ENCODE measurements around the gene EPN2. TPM values are rescaled to one million over a fixed set of nuclear protein-coding genes. Genes with fewer than 3 reads are reported as not detected.

EPN2 gene
- total RNA-seq, 2 donors from 2014 or later, result 8.4 to 13.4 TPM

DNA sequence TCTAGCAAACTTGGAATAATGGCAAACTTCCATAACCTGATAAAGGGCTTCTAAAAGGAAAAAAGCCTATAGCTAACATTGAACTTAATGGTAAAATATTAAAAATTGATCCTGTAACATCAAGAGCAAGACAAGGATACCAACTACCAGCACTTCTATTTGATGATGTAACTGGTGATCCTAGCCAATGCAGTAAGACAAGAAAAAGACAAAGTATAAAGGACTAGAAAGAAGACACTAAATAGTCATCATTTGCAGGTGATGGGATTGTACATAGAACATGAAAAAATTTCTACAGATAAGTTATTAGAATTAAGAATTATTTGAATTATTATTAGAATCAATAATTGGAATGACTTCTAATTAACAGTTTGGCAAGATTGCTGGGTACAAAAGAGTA is 88.4 kb downstream of the EPN2 start:
- no peaks in the 10 kb centered on the region for H3K4me1 Mint-ChIP-seq
- H3K4me3 Mint-ChIP-seq, result no peak overlapping the region
- H3K9me3 Mint-ChIP-seq, result no peaks in the 10 kb centered on the region
- H3K27ac Mint-ChIP-seq, result no peak overlapping the region
- peaks cover 5% of the 10 kb centered on the region for H3K27me3 Mint-ChIP-seq
- ATAC-seq (replicated peaks), result no peak
- no peaks in the 10 kb centered on the region for H3K36me3 Mint-ChIP-seq (ENCODE audit: low read depth)

DNA sequence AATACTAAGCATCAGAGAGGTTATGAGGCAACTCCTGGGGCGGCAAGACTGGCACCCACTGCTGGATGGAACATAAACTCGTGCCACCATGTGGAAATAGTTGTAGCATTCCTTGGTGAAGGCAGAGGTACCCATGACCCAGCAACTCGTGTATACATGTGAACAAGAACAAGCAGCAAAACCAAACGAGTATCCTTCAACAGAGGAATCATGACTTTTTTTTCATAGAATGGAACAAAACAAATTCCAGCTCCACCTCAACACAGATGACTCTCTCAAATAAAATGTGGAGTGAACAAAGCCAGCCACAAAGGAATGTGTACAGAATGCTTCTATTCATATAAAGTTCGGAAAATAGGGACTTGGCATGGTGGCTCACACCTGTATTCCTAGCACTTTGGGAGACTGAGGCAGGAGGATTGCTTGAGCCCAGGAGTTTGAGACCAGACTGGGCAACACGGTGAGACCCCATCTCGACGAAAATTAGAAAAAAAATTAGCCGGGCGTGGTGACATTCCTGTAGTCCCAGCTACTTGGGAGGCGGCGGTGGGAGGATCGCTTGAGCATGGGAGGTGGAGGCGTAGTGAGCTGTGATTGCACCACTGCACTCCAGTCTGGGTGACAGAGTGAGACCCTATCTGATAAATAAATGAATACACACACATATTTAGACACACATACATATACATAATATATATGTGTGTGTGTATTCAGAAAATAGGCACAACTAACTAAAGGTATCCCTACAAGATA is 90.0 kb downstream of the EPN2 start:
- H3K4me3 Mint-ChIP-seq, result no peak overlapping the region
- H3K4me1 Mint-ChIP-seq, result no peaks in the 10 kb centered on the region
- no peak overlapping the region for H3K27ac Mint-ChIP-seq
- ATAC-seq (replicated peaks), result no peak
- H3K9me3 Mint-ChIP-seq, result no peaks in the 10 kb centered on the region
- H3K36me3 Mint-ChIP-seq (ENCODE audit: low read depth), result no peaks in the 10 kb centered on the region
- peaks cover 5% of the 10 kb centered on the region for H3K27me3 Mint-ChIP-seq

DNA sequence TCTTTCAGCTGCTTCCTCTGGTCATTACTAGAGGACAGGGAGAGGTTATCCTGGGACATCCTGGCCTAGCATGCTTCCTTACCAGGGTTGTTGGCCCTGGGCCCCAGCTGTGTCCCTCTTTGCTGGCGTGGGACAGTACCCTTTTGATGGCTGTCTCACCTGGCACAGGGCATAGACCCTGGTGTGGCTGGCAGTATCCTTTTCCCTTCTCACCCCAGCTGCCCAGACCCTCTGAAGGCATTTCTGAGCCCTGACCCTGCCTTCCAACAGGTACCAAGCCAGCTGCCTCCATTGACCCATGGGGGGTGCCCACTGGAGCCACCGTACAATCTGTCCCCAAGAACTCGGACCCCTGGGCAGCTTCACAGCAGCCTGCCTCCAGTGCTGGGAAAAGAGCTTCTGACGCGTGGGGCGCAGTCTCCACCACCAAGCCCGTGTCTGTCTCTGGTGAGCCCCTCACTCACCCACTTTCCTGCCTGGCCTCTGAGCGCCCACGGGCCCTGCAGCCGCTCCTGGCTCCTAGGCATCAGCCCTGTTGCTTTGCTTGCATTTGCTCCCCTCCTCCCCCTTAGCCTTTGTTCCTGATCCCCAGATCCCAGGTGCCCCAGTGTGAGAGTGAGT is 91.4 kb downstream of the EPN2 start:
- H3K36me3 Mint-ChIP-seq (ENCODE audit: low read depth), result no peaks in the 10 kb centered on the region
- peaks cover 4% of the 10 kb centered on the region for H3K27me3 Mint-ChIP-seq
- no peak overlapping the region for H3K27ac Mint-ChIP-seq
- ATAC-seq (replicated peaks), result no peak
- no peaks in the 10 kb centered on the region for H3K9me3 Mint-ChIP-seq
- H3K4me3 Mint-ChIP-seq, result no peak overlapping the region
- peaks cover 5% of the 10 kb centered on the region for H3K4me1 Mint-ChIP-seq

- Mint-ChIP-seq H3K27me3 (peaks cover 4% of the 10 kb centered on the region), H3K27ac (no peak overlapping the region), H3K4me1 (peaks cover 5% of the 10 kb centered on the region), H3K9me3 (no peaks in the 10 kb centered on the region), H3K4me3 (no peak overlapping the region), H3K36me3 (ENCODE audit: low read depth) (no peaks in the 10 kb centered on the region)
- no peak for ATAC-seq (replicated peaks)
These were observed 92.0 kb downstream of the EPN2 start for GRCh38 chr17:19329136-19329535.

GRCh38 chr17:19329839-19330238 is 92.7 kb downstream of the EPN2 start:
- Mint-ChIP-seq H3K36me3 (ENCODE audit: low read depth) (no peaks in the 10 kb centered on the region), H3K4me1 (peaks cover 5% of the 10 kb centered on the region), H3K27ac (no peak overlapping the region), H3K9me3 (no peaks in the 10 kb centered on the region), H3K27me3 (peaks cover 4% of the 10 kb centered on the region), H3K4me3 (no peak overlapping the region)
- no peak for ATAC-seq (replicated peaks)

DNA sequence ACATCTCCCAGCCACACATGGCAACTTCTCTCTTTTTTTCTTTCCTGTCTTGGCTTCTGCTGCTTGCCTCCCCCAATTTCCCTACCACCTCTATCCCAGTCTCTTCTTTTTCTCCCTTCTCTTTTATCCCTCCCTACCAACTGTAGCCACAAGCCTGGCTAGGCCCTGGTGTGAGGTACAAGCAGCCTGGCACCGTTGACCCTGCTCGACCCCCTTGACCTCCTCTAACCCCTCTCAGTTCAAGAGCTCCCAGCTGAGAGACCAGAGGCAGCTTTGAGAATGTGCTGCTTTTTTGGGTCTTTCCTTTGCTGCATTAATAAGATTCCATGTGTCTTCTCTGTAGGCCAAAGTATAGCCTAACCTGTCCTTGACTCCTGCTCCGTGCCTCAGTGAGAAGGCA is 93.1 kb downstream of the EPN2 start:
- Mint-ChIP-seq H3K27ac (no peak overlapping the region), H3K36me3 (ENCODE audit: low read depth) (no peaks in the 10 kb centered on the region), H3K9me3 (no peaks in the 10 kb centered on the region), H3K4me1 (peaks cover 5% of the 10 kb centered on the region), H3K27me3 (peaks cover 4% of the 10 kb centered on the region), H3K4me3 (no peak overlapping the region)
- ATAC-seq (replicated peaks), result no peak

DNA sequence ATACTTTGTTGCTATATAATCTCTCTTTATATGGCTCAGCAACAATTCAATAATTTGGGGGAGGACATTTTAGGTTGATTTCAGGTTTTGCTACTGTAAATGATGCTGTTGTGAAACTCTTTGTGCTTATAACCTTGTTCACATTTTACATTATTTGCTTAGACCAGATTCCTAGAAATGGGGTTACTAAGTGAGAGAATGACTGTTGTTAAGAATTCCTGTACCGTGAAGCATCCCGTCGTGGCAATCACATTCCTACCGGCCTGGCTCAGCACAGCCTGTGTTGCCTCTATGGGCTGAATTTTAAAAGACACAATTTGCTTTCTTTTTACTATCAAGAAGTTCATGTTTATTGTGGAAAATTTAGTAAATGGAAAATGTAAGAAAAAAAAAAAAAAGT is 94.0 kb downstream of the EPN2 start:
- ATAC-seq (replicated peaks), result no peak
- Mint-ChIP-seq H3K4me1 (peaks cover 5% of the 10 kb centered on the region), H3K9me3 (no peaks in the 10 kb centered on the region), H3K4me3 (no peak overlapping the region), H3K27ac (no peak overlapping the region), H3K27me3 (peaks cover 4% of the 10 kb centered on the region), H3K36me3 (ENCODE audit: low read depth) (no peaks in the 10 kb centered on the region)

- H3K4me1 Mint-ChIP-seq, result peaks cover 5% of the 10 kb centered on the region
- H3K27me3 Mint-ChIP-seq, result peaks cover 4% of the 10 kb centered on the region
- no peaks in the 10 kb centered on the region for H3K36me3 Mint-ChIP-seq (ENCODE audit: low read depth)
- no peak for ATAC-seq (replicated peaks)
- no peaks in the 10 kb centered on the region for H3K9me3 Mint-ChIP-seq
- H3K27ac Mint-ChIP-seq, result no peak overlapping the region
- no peak overlapping the region for H3K4me3 Mint-ChIP-seq
These were observed 94.5 kb downstream of the EPN2 start for GRCh38 chr17:19331543-19332245.

DNA sequence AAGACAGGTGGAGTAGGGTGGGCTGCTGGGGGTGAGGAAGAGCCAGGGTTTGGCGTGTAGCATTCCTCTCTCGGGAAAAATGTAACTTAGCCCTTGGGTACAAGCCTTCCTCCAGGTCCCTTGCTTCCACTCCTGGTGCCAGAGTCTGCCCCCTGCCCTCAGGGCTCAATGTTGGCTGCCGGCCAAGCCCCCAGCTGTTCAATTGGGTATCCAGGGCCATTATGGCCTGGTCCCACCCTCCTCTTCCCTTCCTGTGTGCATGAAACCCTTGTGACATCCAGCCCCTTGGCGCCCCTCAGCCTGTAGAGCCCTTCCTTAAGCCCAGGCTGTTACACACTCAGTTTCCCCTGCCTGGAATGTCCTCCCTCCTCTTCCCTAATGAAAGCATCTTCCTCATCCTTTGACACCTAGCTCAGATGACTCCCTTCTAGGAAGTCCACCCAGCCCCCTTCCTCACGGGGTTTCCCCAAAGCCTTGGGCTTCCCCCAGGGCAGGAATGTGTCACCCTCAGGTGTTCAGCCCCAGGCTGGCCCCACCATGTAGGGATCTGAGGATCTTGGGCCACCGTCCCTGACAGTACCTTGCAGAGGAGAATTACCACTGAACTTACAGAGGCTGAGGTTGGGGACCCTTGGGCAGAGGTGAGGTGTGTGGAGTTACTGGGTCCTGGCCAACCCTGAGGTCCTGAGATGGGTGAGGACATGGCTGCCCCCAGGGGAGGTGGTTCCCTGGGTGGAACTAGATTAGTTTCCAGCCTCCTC is 95.4 kb downstream of the EPN2 start:
- Mint-ChIP-seq H3K36me3 (ENCODE audit: low read depth) (no peaks in the 10 kb centered on the region), H3K9me3 (no peaks in the 10 kb centered on the region), H3K27ac (no peak overlapping the region), H3K4me1 (peaks cover 5% of the 10 kb centered on the region), H3K4me3 (no peak overlapping the region), H3K27me3 (peaks cover 7% of the 10 kb centered on the region)
- peak; percentile 51 for ATAC-seq (replicated peaks)

GRCh38 chr17:19333132-19333440 is 95.9 kb downstream of the EPN2 start:
- ATAC-seq (replicated peaks), result no peak
- Mint-ChIP-seq H3K36me3 (ENCODE audit: low read depth) (no peaks in the 10 kb centered on the region), H3K27ac (no peak overlapping the region), H3K9me3 (no peaks in the 10 kb centered on the region), H3K27me3 (peaks cover 7% of the 10 kb centered on the region), H3K4me1 (peaks cover 5% of the 10 kb centered on the region), H3K4me3 (no peak overlapping the region)

DNA sequence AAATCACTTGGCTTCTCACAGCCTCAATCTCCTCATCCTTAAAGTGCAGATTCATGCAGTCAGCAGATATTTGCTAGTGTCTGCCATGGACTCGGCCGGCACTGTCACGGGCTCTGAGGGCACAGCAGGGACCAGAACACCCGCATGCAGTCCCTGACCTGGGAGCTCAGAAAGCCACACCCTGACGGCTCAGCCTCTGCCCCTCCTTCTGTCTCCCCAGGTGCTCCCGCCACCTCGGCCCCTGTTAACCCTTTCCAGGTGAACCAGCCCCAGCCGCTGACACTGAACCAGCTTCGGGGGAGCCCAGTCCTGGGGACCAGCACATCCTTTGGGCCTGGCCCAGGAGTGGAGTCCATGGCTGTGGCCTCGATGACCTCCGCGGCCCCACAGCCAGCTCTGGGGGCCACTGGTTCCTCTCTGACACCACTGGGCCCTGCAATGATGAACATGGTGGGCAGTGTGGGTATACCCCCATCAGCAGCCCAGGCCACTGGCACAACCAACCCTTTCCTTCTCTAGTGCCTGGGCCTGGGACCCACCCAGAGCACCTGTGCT is 96.6 kb downstream of the EPN2 start:
- H3K36me3 Mint-ChIP-seq (ENCODE audit: low read depth), result no peaks in the 10 kb centered on the region

DNA sequence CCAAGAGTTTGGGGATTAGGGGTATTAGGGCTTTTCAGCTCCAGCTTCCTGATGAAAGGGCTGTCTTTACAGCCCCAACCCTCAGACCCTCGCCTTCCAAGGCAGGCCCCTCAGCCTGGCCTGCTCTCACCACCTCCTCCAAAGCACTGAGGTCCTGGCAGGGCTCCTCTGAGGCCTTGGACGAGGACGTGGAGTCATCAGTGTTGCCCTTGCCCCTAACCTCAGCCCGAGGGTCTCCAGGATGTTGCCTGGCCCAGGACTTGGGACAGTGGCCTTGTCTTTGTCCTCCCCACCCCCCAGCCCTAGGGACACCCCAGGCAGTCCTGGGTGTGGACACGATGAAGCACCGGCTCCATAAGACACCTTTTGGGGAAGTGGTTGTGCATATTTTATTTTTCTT is 97.2 kb downstream of the EPN2 start:
- Mint-ChIP-seq H3K36me3 (ENCODE audit: low read depth) (no peaks in the 10 kb centered on the region), H3K9me3 (no peaks in the 10 kb centered on the region), H3K4me1 (peaks cover 5% of the 10 kb centered on the region), H3K27ac (no peak overlapping the region), H3K27me3 (peaks cover 9% of the 10 kb centered on the region), H3K4me3 (no peak overlapping the region)
- no peak for ATAC-seq (replicated peaks)

More for the DNA sequence above, 96.6 kb downstream of the EPN2 start:
- Mint-ChIP-seq H3K4me1 (peaks cover 5% of the 10 kb centered on the region), H3K9me3 (no peaks in the 10 kb centered on the region), H3K27ac (no peak overlapping the region), H3K4me3 (no peak overlapping the region), H3K27me3 (peaks cover 7% of the 10 kb centered on the region)
- ATAC-seq (replicated peaks), result no peak

DNA sequence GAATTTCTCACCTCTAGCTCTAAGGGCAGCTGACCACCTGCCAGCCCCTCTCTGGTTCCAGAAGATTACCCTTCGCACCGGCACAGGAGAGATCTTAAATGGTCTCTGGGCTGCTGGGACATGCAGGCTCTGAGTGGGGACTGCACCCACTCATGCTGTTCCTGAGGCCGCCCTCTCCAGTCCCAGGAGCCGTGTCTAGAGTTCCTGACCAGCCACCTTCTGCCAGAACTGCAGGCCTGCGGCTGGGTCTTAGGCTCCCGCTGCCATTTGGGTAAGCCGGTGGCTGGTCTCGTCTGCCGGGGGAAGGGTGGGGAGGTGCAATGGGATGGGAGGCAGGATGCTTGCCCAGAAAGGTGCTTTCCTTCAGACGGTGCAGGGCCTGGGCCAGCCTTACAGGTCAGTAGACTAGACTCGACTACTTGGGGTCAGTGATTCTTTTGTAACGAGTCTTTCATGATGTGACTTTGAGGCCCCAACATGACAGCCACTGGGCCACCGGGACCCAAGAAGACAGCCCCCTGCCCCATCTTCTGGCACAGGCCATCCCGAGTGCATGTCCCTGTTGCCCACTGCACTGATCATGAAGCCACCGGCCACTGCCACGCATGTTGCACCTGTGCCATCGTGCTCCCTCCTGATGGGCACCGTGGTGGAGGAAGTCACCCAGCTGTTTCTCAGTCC is 98.9 kb downstream of the EPN2 start:
- H3K36me3 Mint-ChIP-seq (ENCODE audit: low read depth), result no peaks in the 10 kb centered on the region
- ATAC-seq (replicated peaks), result no peak
- H3K27ac Mint-ChIP-seq, result no peak overlapping the region
- H3K4me3 Mint-ChIP-seq, result no peak overlapping the region
- H3K9me3 Mint-ChIP-seq, result no peaks in the 10 kb centered on the region
- H3K27me3 Mint-ChIP-seq, result peaks cover 16% of the 10 kb centered on the region
- H3K4me1 Mint-ChIP-seq, result peaks cover 5% of the 10 kb centered on the region
